ENCODE measurements around the gene TAGLN2. TPM values are rescaled to one million over a fixed set of nuclear protein-coding genes. Genes with fewer than 3 reads are reported as not detected.
"Not testable (repeated sequence)": the region's sequence is repeated elsewhere in the genome, so short reads cannot be mapped to it uniquely, and the experiment has no call there.

The TAGLN2 gene
- total and polyA plus RNA-seq, 4 donors = 483 to 788 (median 749) TPM

DNA sequence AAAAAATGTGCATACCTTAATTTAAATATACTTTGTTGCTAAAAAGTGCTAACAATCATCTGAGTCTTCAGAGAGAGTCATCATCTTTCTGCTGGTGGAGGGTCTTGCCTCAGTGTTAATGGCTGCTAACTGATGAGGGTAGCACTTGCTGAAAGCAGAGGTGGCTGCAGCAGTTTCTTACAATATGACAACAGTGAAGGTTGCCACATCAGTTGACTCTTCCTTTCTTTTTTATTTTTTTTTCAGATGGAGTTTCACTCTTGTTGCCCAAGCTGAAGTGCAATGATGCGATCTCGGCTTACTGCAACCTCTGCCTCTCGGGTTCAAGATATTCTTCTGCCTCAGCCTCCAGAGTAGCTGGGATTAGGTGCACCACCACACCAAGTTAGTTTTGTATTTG lies 22.8 kb downstream of the TAGLN2 start:
- DNase-seq (no peak), ATAC-seq (ENCODE audit: insufficient read depth, low FRiP score) (no peak)
- Histone ChIP-seq H3K9ac (ENCODE audit: insufficient read depth in 1 of 2, low read length in 2 of 2) (no peak overlapping the region), H3K27me3 (ENCODE audit: control insufficient read depth in 3 of 3, insufficient read depth in 3 of 3, low read length in 2 of 3) (no peaks in the 10 kb centered on the region), H3K36me3 (ENCODE audit: control insufficient read depth in 4 of 4, insufficient read depth in 4 of 4, low read length in 4 of 4) (no peaks in the 10 kb centered on the region), H3K4me3 (no peak overlapping the region), H3K4me1 (ENCODE audit: control insufficient read depth in 5 of 5, insufficient read depth in 5 of 5, low read length in 5 of 5) (peaks cover 0 to 12% (median 4%) of the 10 kb centered on the region in 5 donors), H3K9me3 (ENCODE audit: control insufficient read depth in 4 of 4, insufficient read depth in 3 of 4, low read length in 3 of 4) (no peaks in the 10 kb centered on the region), H3K27ac (ENCODE audit: low read depth in 1 of 2, low read length in 1 of 2) (no peak overlapping the region)
- WGBS, 2 donors = 39 to 84% methylated on average over 3 of the region's 3 CpGs
- TF ChIP-seq, protein P1, sequence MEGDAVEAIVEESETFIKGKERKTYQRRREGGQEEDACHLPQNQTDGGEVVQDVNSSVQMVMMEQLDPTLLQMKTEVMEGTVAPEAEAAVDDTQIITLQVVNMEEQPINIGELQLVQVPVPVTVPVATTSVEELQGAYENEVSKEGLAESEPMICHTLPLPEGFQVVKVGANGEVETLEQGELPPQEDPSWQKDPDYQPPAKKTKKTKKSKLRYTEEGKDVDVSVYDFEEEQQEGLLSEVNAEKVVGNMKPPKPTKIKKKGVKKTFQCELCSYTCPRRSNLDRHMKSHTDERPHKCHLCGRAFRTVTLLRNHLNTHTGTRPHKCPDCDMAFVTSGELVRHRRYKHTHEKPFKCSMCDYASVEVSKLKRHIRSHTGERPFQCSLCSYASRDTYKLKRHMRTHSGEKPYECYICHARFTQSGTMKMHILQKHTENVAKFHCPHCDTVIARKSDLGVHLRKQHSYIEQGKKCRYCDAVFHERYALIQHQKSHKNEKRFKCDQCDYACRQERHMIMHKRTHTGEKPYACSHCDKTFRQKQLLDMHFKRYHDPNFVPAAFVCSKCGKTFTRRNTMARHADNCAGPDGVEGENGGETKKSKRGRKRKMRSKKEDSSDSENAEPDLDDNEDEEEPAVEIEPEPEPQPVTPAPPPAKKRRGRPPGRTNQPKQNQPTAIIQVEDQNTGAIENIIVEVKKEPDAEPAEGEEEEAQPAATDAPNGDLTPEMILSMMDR (IDR thresholded peaks at IDR 0.05; ENCODE audit: control extremely low read depth, extremely low read depth) = no peak

DNA sequence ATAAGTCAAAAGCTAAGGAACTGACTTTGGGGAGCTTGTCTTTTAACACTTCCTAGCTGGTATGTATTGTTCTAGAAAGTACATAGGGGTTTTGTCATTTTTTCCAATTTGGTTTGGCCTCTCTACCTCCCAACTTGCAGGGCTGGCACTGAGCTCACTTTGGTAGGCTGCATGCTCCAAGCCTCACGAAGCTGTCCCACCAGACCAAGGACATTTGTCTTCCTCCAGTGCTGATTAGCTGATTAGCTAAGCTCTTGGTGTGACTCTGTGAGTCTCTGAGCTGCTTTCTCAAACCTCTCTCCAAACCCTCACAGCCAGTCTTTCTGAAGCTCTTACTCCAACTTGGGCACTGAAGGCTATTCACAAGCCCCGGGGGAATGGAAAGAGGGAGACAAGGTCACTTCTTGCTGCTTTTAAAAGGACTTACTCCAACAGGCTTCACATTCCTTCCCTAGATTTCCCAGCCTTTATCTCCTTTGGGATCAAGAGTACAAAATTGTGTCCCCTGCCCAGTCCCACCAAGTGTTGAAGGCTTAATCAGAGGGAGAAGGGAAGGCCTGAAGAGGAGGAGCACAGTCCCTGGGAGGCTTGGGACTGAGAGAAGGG lies 24.4 kb downstream of the TAGLN2 start:
- ATAC-seq (ENCODE audit: insufficient read depth, low FRiP score) (no peak), DNase-seq (peak in 1 of 3 donors; percentile 30)
- Histone ChIP-seq H3K36me3 (ENCODE audit: control insufficient read depth in 4 of 4, insufficient read depth in 4 of 4, low read length in 4 of 4) (no peaks in the 10 kb centered on the region), H3K27ac (ENCODE audit: low read depth in 1 of 2, low read length in 1 of 2) (peak overlapping the region in 1 of 2 donors; percentile 81), H3K9me3 (ENCODE audit: control insufficient read depth in 4 of 4, insufficient read depth in 3 of 4, low read length in 3 of 4) (no peaks in the 10 kb centered on the region), H3K27me3 (ENCODE audit: control insufficient read depth in 3 of 3, insufficient read depth in 3 of 3, low read length in 2 of 3) (no peaks in the 10 kb centered on the region), H3K4me3 (no peak overlapping the region), H3K4me1 (ENCODE audit: control insufficient read depth in 5 of 5, insufficient read depth in 5 of 5, low read length in 5 of 5) (peaks cover 0 to 23% (median 14%) of the 10 kb centered on the region in 5 donors), H3K9ac (ENCODE audit: insufficient read depth in 1 of 2, low read length in 2 of 2) (no peak overlapping the region)
- TF ChIP-seq, protein P1 (IDR thresholded peaks at IDR 0.05; ENCODE audit: control extremely low read depth, extremely low read depth) = no peak
- WGBS, 2 donors = 72 to 92% methylated on average over 2 of the region's 2 CpGs

DNA sequence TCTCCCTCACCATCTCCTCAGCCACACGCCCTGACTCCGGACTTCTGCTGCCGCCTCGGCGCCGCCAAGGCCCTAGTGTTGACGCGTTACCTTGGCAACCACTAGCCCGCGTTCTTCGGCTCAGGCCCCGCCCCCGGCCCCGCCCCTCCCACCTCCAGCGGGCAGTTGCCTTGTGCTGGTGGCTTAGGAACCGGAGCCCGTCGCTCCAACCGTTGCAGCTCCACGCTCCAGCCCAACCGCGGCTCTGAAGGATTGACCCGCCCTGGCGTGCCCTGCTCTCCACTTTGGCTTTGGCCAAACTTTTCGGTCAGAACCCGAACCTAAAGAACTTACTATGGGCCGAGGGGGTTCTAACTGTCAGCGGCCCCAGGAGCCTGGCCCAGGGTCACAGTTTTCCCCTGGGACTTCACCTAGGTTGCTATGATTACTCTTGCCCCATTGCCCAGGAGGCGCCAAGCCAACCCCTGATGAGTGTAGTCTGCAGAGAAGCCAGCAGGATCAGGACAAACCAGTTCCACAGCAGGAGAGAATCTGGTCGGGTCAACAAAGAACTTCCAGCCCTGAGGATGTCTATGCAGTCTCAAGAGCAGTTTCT lies 25.1 kb downstream of the TAGLN2 start, which contains the start of gene CFAP45:
Gene CFAP45 (minus strand): TSS at position 80 of the 595 bp plus-strand sequence. CDS start 67 bp downstream, at position 13.
- Histone ChIP-seq H3K9me3 (ENCODE audit: control insufficient read depth in 4 of 4, insufficient read depth in 3 of 4, low read length in 3 of 4) (no peaks in the 10 kb centered on the region), H3K9ac (ENCODE audit: insufficient read depth in 1 of 2, low read length in 2 of 2) (no peak within 1 kb of the TSS), H3K27ac (ENCODE audit: low read depth in 1 of 2, low read length in 1 of 2) (peak within 1 kb of the TSS in 1 of 2 donors; percentile 85), H3K4me1 (ENCODE audit: control insufficient read depth in 5 of 5, insufficient read depth in 5 of 5, low read length in 5 of 5) (peaks cover 4 to 24% (median 15%) of the 10 kb centered on the region in 5 donors), H3K36me3 (ENCODE audit: control insufficient read depth in 4 of 4, insufficient read depth in 4 of 4, low read length in 4 of 4) (no peaks in the 10 kb centered on the region), H3K4me3 (no peak within 1 kb of the TSS), H3K27me3 (ENCODE audit: control insufficient read depth in 3 of 3, insufficient read depth in 3 of 3, low read length in 2 of 3) (no peaks in the 10 kb centered on the region)
- DNase-seq (peak; percentile 92 to 94 (median 93)), ATAC-seq (ENCODE audit: insufficient read depth, low FRiP score) (peak; percentile 70)
- 24 to 30% methylated on average over 30 of the region's 30 CpGs for WGBS, 2 donors
- TF ChIP-seq, protein P1 (IDR thresholded peaks at IDR 0.05; ENCODE audit: control extremely low read depth, extremely low read depth) = no peak

DNA sequence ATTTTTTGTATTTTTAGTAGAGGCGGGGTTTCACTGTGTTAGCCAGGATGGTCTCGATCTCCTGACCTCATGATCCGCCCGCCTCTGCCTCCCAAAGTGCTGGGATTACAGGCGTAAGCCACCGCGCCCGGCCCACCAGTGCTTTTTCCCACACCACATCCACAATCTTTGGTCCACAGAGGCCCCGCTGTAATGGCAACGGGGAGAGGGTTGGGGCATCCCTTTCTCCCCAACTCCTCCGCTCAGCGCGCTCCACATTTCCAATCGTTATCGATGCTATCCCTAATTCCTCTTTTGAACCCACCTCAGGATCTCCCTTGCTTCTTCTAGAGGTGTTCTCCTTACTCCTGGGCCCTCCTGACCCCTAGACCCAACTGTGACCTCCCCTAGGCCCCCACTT lies 25.7 kb downstream of the TAGLN2 start:
- not testable (repeated sequence) for ATAC-seq (ENCODE audit: insufficient read depth, low FRiP score); DNase-seq; H3K9me3 ChIP-seq (ENCODE audit: control insufficient read depth in 4 of 4, insufficient read depth in 3 of 4, low read length in 3 of 4); H3K27me3 ChIP-seq (ENCODE audit: control insufficient read depth in 3 of 3, insufficient read depth in 3 of 3, low read length in 2 of 3); H3K4me3 ChIP-seq; H3K36me3 ChIP-seq (ENCODE audit: control insufficient read depth in 4 of 4, insufficient read depth in 4 of 4, low read length in 4 of 4); H3K9ac ChIP-seq (ENCODE audit: insufficient read depth in 1 of 2, low read length in 2 of 2)
- Histone ChIP-seq H3K4me1 (ENCODE audit: control insufficient read depth in 5 of 5, insufficient read depth in 5 of 5, low read length in 5 of 5) (peaks cover 4 to 24% (median 15%) of the 10 kb centered on the region in 5 donors), H3K27ac (ENCODE audit: low read depth in 1 of 2, low read length in 1 of 2) (peak overlapping the region in 1 of 2 donors; percentile 85)
- WGBS, 2 donors = 92 to 93% methylated on average over 13 of the region's 15 CpGs
